Spleen (tissue), 7 donors: ENCODE data around the gene CCNF.

ENCODE experiments used
- POLR2AphosphoS5 ChIP-seq, 3 donors: sonication (generic); formaldehyde crosslinking; IDR thresholded peaks; one replicate each; pipeline ENCODE4 v1.5.1; 2017; ENCODE audit warnings: antibody characterized with exemption in 3 of 3
- TF ChIP-seq, protein P1 (sequence below), 11 experiments: fragments of 200-600 bp in 7 of 11; fragments of 450-650 bp in 4 of 11; sonication (generic) in 4 of 11; IDR thresholded peaks in 8 of 11; conservative IDR thresholded peaks in 3 of 11; 1 replicate in 7 of 11; 2 replicates in 4 of 11; pipeline versions ENCODE4 v1.4.0 to v1.8.0; 2016 to 2021; ENCODE audit warnings: antibody characterized with exemption in 11 of 11, inconsistent platforms in 4 of 11, mild to moderate bottlenecking in 1 of 11
- donor health status: DM: no; HTN: no; CAD: no; lungs with moderate emphysema.
- donor health status: DM: no; HTN: no; CAD: no.
- donor health status: DM: no; HTN: no; CAD: no.

- TF ChIP-seq POLR2AphosphoS5 (IDR thresholded peaks at IDR 0.05): no peak
- TF ChIP-seq, protein P1, sequence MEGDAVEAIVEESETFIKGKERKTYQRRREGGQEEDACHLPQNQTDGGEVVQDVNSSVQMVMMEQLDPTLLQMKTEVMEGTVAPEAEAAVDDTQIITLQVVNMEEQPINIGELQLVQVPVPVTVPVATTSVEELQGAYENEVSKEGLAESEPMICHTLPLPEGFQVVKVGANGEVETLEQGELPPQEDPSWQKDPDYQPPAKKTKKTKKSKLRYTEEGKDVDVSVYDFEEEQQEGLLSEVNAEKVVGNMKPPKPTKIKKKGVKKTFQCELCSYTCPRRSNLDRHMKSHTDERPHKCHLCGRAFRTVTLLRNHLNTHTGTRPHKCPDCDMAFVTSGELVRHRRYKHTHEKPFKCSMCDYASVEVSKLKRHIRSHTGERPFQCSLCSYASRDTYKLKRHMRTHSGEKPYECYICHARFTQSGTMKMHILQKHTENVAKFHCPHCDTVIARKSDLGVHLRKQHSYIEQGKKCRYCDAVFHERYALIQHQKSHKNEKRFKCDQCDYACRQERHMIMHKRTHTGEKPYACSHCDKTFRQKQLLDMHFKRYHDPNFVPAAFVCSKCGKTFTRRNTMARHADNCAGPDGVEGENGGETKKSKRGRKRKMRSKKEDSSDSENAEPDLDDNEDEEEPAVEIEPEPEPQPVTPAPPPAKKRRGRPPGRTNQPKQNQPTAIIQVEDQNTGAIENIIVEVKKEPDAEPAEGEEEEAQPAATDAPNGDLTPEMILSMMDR (IDR thresholded peaks at IDR 0.05 in 8 of 11, conservative IDR thresholded peaks at IDR 0.05 in 3 of 11): no peak
Measured at GRCh38 chr16:2425008-2425518, 4.2 kb upstream of the CCNF start.
